Measurements from ENCODE around the gene STX5.

Gene STX5

GRCh38 chr11:62794201-62794775 is 37.6 kb downstream of the STX5 start:
- Histone ChIP-seq H3K9me3 (ENCODE audit: control insufficient read depth in 2 of 2, low read length in 2 of 2) (no peaks in the 10 kb centered on the region), H3K4me1 (ENCODE audit: control insufficient read depth, insufficient read depth, low read length) (peaks cover 24% of the 10 kb centered on the region), H3K36me3 (ENCODE audit: control insufficient read depth in 2 of 2, insufficient read depth in 2 of 2, low read length in 2 of 2) (peaks cover 56 to 58% of the 10 kb centered on the region in 2 donors), H3K4me3 (ENCODE audit: low read length in 2 of 2) (no peak overlapping the region), H3K9ac (ENCODE audit: low read length in 2 of 2) (no peak overlapping the region), H3K27me3 (ENCODE audit: control insufficient read depth in 1 of 2, insufficient read depth in 2 of 2, low read length in 2 of 2) (no peaks in the 10 kb centered on the region), H3K27ac (ENCODE audit: low read length) (no peak overlapping the region)

GRCh38 chr11:62792202-62792575 is 39.7 kb downstream of the STX5 start:
- H3K36me3 ChIP-seq (ENCODE audit: control insufficient read depth in 2 of 2, insufficient read depth in 2 of 2, low read length in 2 of 2) = peaks cover 46 to 48% of the 10 kb centered on the region in 2 donors
- no peaks in the 10 kb centered on the region for H3K27me3 ChIP-seq (ENCODE audit: control insufficient read depth in 1 of 2, insufficient read depth in 2 of 2, low read length in 2 of 2)
- peak overlapping the region; percentile 57 to 62 for H3K9ac ChIP-seq (ENCODE audit: low read length in 2 of 2)
- H3K9me3 ChIP-seq (ENCODE audit: control insufficient read depth in 2 of 2, low read length in 2 of 2) = no peaks in the 10 kb centered on the region
- H3K27ac ChIP-seq (ENCODE audit: low read length) = peak overlapping the region; percentile 88
- H3K4me3 ChIP-seq (ENCODE audit: low read length in 2 of 2) = peak overlapping the region; percentile 17 to 97
- H3K4me1 ChIP-seq (ENCODE audit: control insufficient read depth, insufficient read depth, low read length) = peaks cover 39% of the 10 kb centered on the region

- Histone ChIP-seq H3K27ac (ENCODE audit: low read length) (peak within 1 kb of the TSS; percentile 88), H3K9ac (ENCODE audit: low read length in 2 of 2) (peak within 1 kb of the TSS; percentile 67 to 73), H3K36me3 (ENCODE audit: control insufficient read depth in 2 of 2, insufficient read depth in 2 of 2, low read length in 2 of 2) (peaks cover 44 to 45% of the 10 kb centered on the region in 2 donors), H3K27me3 (ENCODE audit: control insufficient read depth in 1 of 2, insufficient read depth in 2 of 2, low read length in 2 of 2) (no peaks in the 10 kb centered on the region), H3K4me3 (ENCODE audit: low read length in 2 of 2) (peak within 1 kb of the TSS; percentile 71 to 97), H3K9me3 (ENCODE audit: control insufficient read depth in 2 of 2, low read length in 2 of 2) (no peaks in the 10 kb centered on the region), H3K4me1 (ENCODE audit: control insufficient read depth, insufficient read depth, low read length) (peaks cover 39% of the 10 kb centered on the region)
Measured at GRCh38 chr11:62791501-62792201, 40.2 kb downstream of the STX5 start, which contains the start of gene TMEM223. Gene TMEM223 (minus strand): TSS chr11:62792006. CDS start chr11:62791994, 12 bp downstream.

GRCh38 chr11:62789576-62789975 is 42.3 kb downstream of the STX5 start:
- H3K9ac ChIP-seq (ENCODE audit: low read length in 2 of 2) = no peak overlapping the region
- no peak overlapping the region for H3K4me3 ChIP-seq (ENCODE audit: low read length in 2 of 2)
- H3K27me3 ChIP-seq (ENCODE audit: control insufficient read depth in 1 of 2, insufficient read depth in 2 of 2, low read length in 2 of 2) = no peaks in the 10 kb centered on the region
- peaks cover 45% of the 10 kb centered on the region for H3K4me1 ChIP-seq (ENCODE audit: control insufficient read depth, insufficient read depth, low read length)
- no peaks in the 10 kb centered on the region for H3K9me3 ChIP-seq (ENCODE audit: control insufficient read depth in 2 of 2, low read length in 2 of 2)
- no peak overlapping the region for H3K27ac ChIP-seq (ENCODE audit: low read length)
- H3K36me3 ChIP-seq (ENCODE audit: control insufficient read depth in 2 of 2, insufficient read depth in 2 of 2, low read length in 2 of 2) = peaks cover 26% of the 10 kb centered on the region in 2 donors

- Histone ChIP-seq H3K4me3 (ENCODE audit: low read length in 2 of 2) (no peak overlapping the region), H3K36me3 (ENCODE audit: control insufficient read depth in 2 of 2, insufficient read depth in 2 of 2, low read length in 2 of 2) (peaks cover 20 to 21% of the 10 kb centered on the region in 2 donors), H3K27ac (ENCODE audit: low read length) (no peak overlapping the region), H3K9me3 (ENCODE audit: control insufficient read depth in 2 of 2, low read length in 2 of 2) (no peaks in the 10 kb centered on the region), H3K4me1 (ENCODE audit: control insufficient read depth, insufficient read depth, low read length) (peaks cover 45% of the 10 kb centered on the region), H3K27me3 (ENCODE audit: control insufficient read depth in 1 of 2, insufficient read depth in 2 of 2, low read length in 2 of 2) (no peaks in the 10 kb centered on the region), H3K9ac (ENCODE audit: low read length in 2 of 2) (peak overlapping the region in 1 of 2 donors; percentile 13)
Measured at GRCh38 chr11:62788991-62789390, 42.9 kb downstream of the STX5 start.

GRCh38 chr11:62787005-62787759 is 44.7 kb downstream of the STX5 start, which contains the start of gene TMEM179B:
Gene TMEM179B (plus strand): TSS chr11:62787402. CDS start chr11:62787432, 30 bp downstream.
- Histone ChIP-seq H3K27me3 (ENCODE audit: control insufficient read depth in 1 of 2, insufficient read depth in 2 of 2, low read length in 2 of 2) (no peaks in the 10 kb centered on the region), H3K4me3 (ENCODE audit: low read length in 2 of 2) (peak within 1 kb of the TSS; percentile 99 to 100), H3K4me1 (ENCODE audit: control insufficient read depth, insufficient read depth, low read length) (peaks cover 40% of the 10 kb centered on the region), H3K9me3 (ENCODE audit: control insufficient read depth in 2 of 2, low read length in 2 of 2) (no peaks in the 10 kb centered on the region), H3K27ac (ENCODE audit: low read length) (peak within 1 kb of the TSS; percentile 91), H3K36me3 (ENCODE audit: control insufficient read depth in 2 of 2, insufficient read depth in 2 of 2, low read length in 2 of 2) (peaks cover 21% of the 10 kb centered on the region in 2 donors), H3K9ac (ENCODE audit: low read length in 2 of 2) (peak within 1 kb of the TSS; percentile 89 to 91)

GRCh38 chr11:62786318-62787004 is 45.4 kb downstream of the STX5 start:
- peaks cover 36% of the 10 kb centered on the region for H3K4me1 ChIP-seq (ENCODE audit: control insufficient read depth, insufficient read depth, low read length)
- H3K36me3 ChIP-seq (ENCODE audit: control insufficient read depth in 2 of 2, insufficient read depth in 2 of 2, low read length in 2 of 2) = peaks cover 23 to 26% of the 10 kb centered on the region in 2 donors

GRCh38 chr11:62782753-62783152 is 49.1 kb downstream of the STX5 start:
- Histone ChIP-seq H3K4me3 (ENCODE audit: low read length in 2 of 2) (no peak overlapping the region), H3K27me3 (ENCODE audit: control insufficient read depth in 1 of 2, insufficient read depth in 2 of 2, low read length in 2 of 2) (no peaks in the 10 kb centered on the region), H3K9me3 (ENCODE audit: control insufficient read depth in 2 of 2, low read length in 2 of 2) (no peaks in the 10 kb centered on the region), H3K27ac (ENCODE audit: low read length) (no peak overlapping the region), H3K36me3 (ENCODE audit: control insufficient read depth in 2 of 2, insufficient read depth in 2 of 2, low read length in 2 of 2) (peaks cover 10 to 17% of the 10 kb centered on the region in 2 donors), H3K4me1 (ENCODE audit: control insufficient read depth, insufficient read depth, low read length) (peaks cover 10% of the 10 kb centered on the region), H3K9ac (ENCODE audit: low read length in 2 of 2) (no peak overlapping the region)

More at GRCh38 chr11:62786318-62787004, 45.4 kb downstream of the STX5 start:
- no peaks in the 10 kb centered on the region for H3K9me3 ChIP-seq (ENCODE audit: control insufficient read depth in 2 of 2, low read length in 2 of 2)
- H3K4me3 ChIP-seq (ENCODE audit: low read length in 2 of 2) = peak overlapping the region; percentile 99 to 100
- no peaks in the 10 kb centered on the region for H3K27me3 ChIP-seq (ENCODE audit: control insufficient read depth in 1 of 2, insufficient read depth in 2 of 2, low read length in 2 of 2)
- H3K27ac ChIP-seq (ENCODE audit: low read length) = peak overlapping the region; percentile 91
- H3K9ac ChIP-seq (ENCODE audit: low read length in 2 of 2) = peak overlapping the region; percentile 80 to 89

GRCh38 chr11:62778441-62778840 is 53.4 kb downstream of the STX5 start:
- Histone ChIP-seq H3K9ac (ENCODE audit: low read length in 2 of 2) (no peak overlapping the region), H3K4me3 (ENCODE audit: low read length in 2 of 2) (no peak overlapping the region), H3K36me3 (ENCODE audit: control insufficient read depth in 2 of 2, insufficient read depth in 2 of 2, low read length in 2 of 2) (peaks cover 18 to 31% of the 10 kb centered on the region in 2 donors), H3K4me1 (ENCODE audit: control insufficient read depth, insufficient read depth, low read length) (no peaks in the 10 kb centered on the region), H3K9me3 (ENCODE audit: control insufficient read depth in 2 of 2, low read length in 2 of 2) (no peaks in the 10 kb centered on the region), H3K27ac (ENCODE audit: low read length) (no peak overlapping the region), H3K27me3 (ENCODE audit: control insufficient read depth in 1 of 2, insufficient read depth in 2 of 2, low read length in 2 of 2) (no peaks in the 10 kb centered on the region)

- H3K9me3 ChIP-seq (ENCODE audit: control insufficient read depth in 2 of 2, low read length in 2 of 2) = no peaks in the 10 kb centered on the region
- H3K36me3 ChIP-seq (ENCODE audit: control insufficient read depth in 2 of 2, insufficient read depth in 2 of 2, low read length in 2 of 2) = peaks cover 13 to 28% of the 10 kb centered on the region in 2 donors
- H3K27me3 ChIP-seq (ENCODE audit: control insufficient read depth in 1 of 2, insufficient read depth in 2 of 2, low read length in 2 of 2) = no peaks in the 10 kb centered on the region
- no peak overlapping the region for H3K9ac ChIP-seq (ENCODE audit: low read length in 2 of 2)
- peaks cover 2% of the 10 kb centered on the region for H3K4me1 ChIP-seq (ENCODE audit: control insufficient read depth, insufficient read depth, low read length)
- no peak overlapping the region for H3K4me3 ChIP-seq (ENCODE audit: low read length in 2 of 2)
- no peak overlapping the region for H3K27ac ChIP-seq (ENCODE audit: low read length)
Measured at GRCh38 chr11:62777389-62777788, 54.5 kb downstream of the STX5 start.
